Measurements from ENCODE around the gene HIBCH. TPM values are rescaled to one million over a fixed set of nuclear protein-coding genes. Genes with fewer than 3 reads are reported as not detected.

Gene HIBCH
- total RNA-seq, 3 donors from 2014 or later (not counting 1 experiment from before 2014, with no cell fraction given): 19.3 to 31.4 (median 21.6) TPM

DNA sequence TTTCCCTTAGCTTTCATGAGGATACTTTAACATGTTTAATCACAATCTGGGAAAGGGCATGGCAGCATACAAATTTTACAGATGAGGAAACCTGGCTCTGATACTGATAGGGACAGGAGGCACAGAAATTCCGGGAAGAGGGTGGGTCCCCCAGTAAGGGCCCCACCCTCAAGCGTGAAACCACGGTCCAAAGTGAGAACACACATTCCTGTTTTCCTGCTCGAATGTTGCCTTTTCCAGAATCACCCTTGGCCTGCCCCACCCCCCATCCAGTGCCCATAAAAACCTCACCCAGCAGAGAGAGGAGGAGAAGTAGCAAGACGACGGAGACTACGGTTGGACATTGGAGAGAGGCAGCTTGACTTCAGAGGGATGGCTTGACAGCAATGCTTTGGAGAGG lies 98.2 kb downstream of the HIBCH start:
- Mint-ChIP-seq H3K27me3 (ENCODE audit: low read depth in 2 of 2) (no peaks in the 10 kb centered on the region), H3K9me3 (peaks cover 0 to 4% of the 10 kb centered on the region in 2 donors), H3K27ac (no peak overlapping the region), H3K36me3 (peaks cover 8% of the 10 kb centered on the region), H3K4me1 (peaks cover 20 to 21% of the 10 kb centered on the region in 2 donors), H3K4me3 (no peak overlapping the region)
- no peak overlapping the region for H3K27ac ChIP-seq (ENCODE audit: low read length)
- no peaks in the 10 kb centered on the region for H3K27me3 ChIP-seq (ENCODE audit: control insufficient read depth, insufficient read depth, low read length)
- H3K36me3 ChIP-seq (ENCODE audit: control insufficient read depth, insufficient read depth, low read length): peaks cover 4% of the 10 kb centered on the region
- peaks cover 5% of the 10 kb centered on the region for H3K9me3 ChIP-seq (ENCODE audit: control insufficient read depth, insufficient read depth, low read length)
- H3K4me3 ChIP-seq (ENCODE audit: low read length): no peak overlapping the region
- TF ChIP-seq CTCF (IDR thresholded peaks at IDR 0.05): no peak
- intact Hi-C loops (cut with micrococcal nuclease): no loop called here
- WGBS (ENCODE audit: insufficient coverage): 99% methylated on average over 4 of the region's 7 CpGs
- ATAC-seq (no peak), DNase-seq (no peak)
- H3K4me1 ChIP-seq (ENCODE audit: control insufficient read depth, insufficient read depth, low read length): peaks cover 11% of the 10 kb centered on the region

- H3K4me3 Mint-ChIP-seq: no peak overlapping the region
Measured at GRCh38 chr2:190219186-190219585, 100.4 kb downstream of the HIBCH start.

DNA sequence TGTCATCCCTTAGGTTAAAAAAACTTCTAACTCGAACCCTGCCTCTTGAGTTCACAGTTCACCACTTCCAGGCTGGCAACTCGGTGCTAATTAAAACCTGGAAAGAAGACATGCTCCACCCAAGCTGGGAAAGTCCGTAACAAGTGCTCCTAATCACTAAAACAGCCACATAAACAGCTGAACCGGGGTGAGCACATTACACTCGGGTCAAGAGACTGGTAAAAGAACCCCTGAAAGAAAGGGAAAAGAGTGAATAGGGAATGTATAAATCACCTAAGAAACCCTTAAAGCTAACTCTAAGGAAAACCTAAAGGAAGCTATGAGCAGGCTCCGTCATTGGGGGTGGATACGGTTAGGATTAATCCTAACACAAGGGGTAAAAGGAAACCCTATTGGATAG lies 102.0 kb downstream of the HIBCH start:
- 96% methylated on average over 5 of the region's 7 CpGs for WGBS (ENCODE audit: insufficient coverage)
- Mint-ChIP-seq H3K36me3 (no peaks in the 10 kb centered on the region), H3K9me3 (no peaks in the 10 kb centered on the region), H3K4me1 (peaks cover 41 to 45% of the 10 kb centered on the region in 2 donors), H3K27ac (no peak overlapping the region), H3K27me3 (ENCODE audit: low read depth in 2 of 2) (no peaks in the 10 kb centered on the region), H3K4me3 (no peak overlapping the region)
- H3K9me3 ChIP-seq (ENCODE audit: control insufficient read depth, insufficient read depth, low read length): no peaks in the 10 kb centered on the region
- DNase-seq (no peak), ATAC-seq (no peak)
- peaks cover 11% of the 10 kb centered on the region for H3K4me1 ChIP-seq (ENCODE audit: control insufficient read depth, insufficient read depth, low read length)
- H3K27me3 ChIP-seq (ENCODE audit: control insufficient read depth, insufficient read depth, low read length): no peaks in the 10 kb centered on the region
- H3K27ac ChIP-seq (ENCODE audit: low read length): no peak overlapping the region
- intact Hi-C loops (cut with micrococcal nuclease): no loop called here
- peaks cover 6% of the 10 kb centered on the region for H3K36me3 ChIP-seq (ENCODE audit: control insufficient read depth, insufficient read depth, low read length)
- H3K4me3 ChIP-seq (ENCODE audit: low read length): no peak overlapping the region
- TF ChIP-seq CTCF (IDR thresholded peaks at IDR 0.05): no peak

More at GRCh38 chr2:190219186-190219585, 100.4 kb downstream of the HIBCH start:
- Histone ChIP-seq H3K4me3 (ENCODE audit: low read length) (no peak overlapping the region), H3K36me3 (ENCODE audit: control insufficient read depth, insufficient read depth, low read length) (peaks cover 4% of the 10 kb centered on the region), H3K27me3 (ENCODE audit: control insufficient read depth, insufficient read depth, low read length) (no peaks in the 10 kb centered on the region), H3K4me1 (ENCODE audit: control insufficient read depth, insufficient read depth, low read length) (peaks cover 11% of the 10 kb centered on the region), H3K27ac (ENCODE audit: low read length) (no peak overlapping the region), H3K9me3 (ENCODE audit: control insufficient read depth, insufficient read depth, low read length) (peaks cover 5% of the 10 kb centered on the region)
- no peak for TF ChIP-seq CTCF (IDR thresholded peaks at IDR 0.05)
- H3K27me3 Mint-ChIP-seq (ENCODE audit: low read depth in 2 of 2): no peaks in the 10 kb centered on the region
- 91% methylated on average over 5 of the region's 5 CpGs for WGBS (ENCODE audit: insufficient coverage)
- H3K9me3 Mint-ChIP-seq: peaks cover 0 to 4% of the 10 kb centered on the region in 2 donors
- DNase-seq (no peak), ATAC-seq (no peak)
- H3K27ac Mint-ChIP-seq: no peak overlapping the region
- H3K36me3 Mint-ChIP-seq: peaks cover 8% of the 10 kb centered on the region
- intact Hi-C loops (cut with micrococcal nuclease): no loop called here
- peaks cover 39 to 43% of the 10 kb centered on the region in 2 donors for H3K4me1 Mint-ChIP-seq

GRCh38 chr2:190216829-190217228 lies 102.8 kb downstream of the HIBCH start:
- ATAC-seq (no peak), DNase-seq (peak in 1 of 2 donors; percentile 11)
- no peaks in the 10 kb centered on the region for H3K9me3 Mint-ChIP-seq
- Histone ChIP-seq H3K4me1 (ENCODE audit: control insufficient read depth, insufficient read depth, low read length) (peaks cover 9% of the 10 kb centered on the region), H3K36me3 (ENCODE audit: control insufficient read depth, insufficient read depth, low read length) (peaks cover 11% of the 10 kb centered on the region), H3K9me3 (ENCODE audit: control insufficient read depth, insufficient read depth, low read length) (no peaks in the 10 kb centered on the region), H3K27ac (ENCODE audit: low read length) (no peak overlapping the region), H3K27me3 (ENCODE audit: control insufficient read depth, insufficient read depth, low read length) (no peaks in the 10 kb centered on the region), H3K4me3 (ENCODE audit: low read length) (no peak overlapping the region)
- intact Hi-C loops (cut with micrococcal nuclease): no loop called here
- no peaks in the 10 kb centered on the region for H3K27me3 Mint-ChIP-seq (ENCODE audit: low read depth in 2 of 2)
- no peak overlapping the region for H3K4me3 Mint-ChIP-seq
- peaks cover 37 to 39% of the 10 kb centered on the region in 2 donors for H3K4me1 Mint-ChIP-seq
- H3K36me3 Mint-ChIP-seq: no peaks in the 10 kb centered on the region
- peak overlapping the region in 1 of 2 donors; percentile 55 for H3K27ac Mint-ChIP-seq
- 68% methylated on average over 3 of the region's 3 CpGs for WGBS (ENCODE audit: insufficient coverage)
- no peak for TF ChIP-seq CTCF (IDR thresholded peaks at IDR 0.05)
